H9 (cell line): ENCODE measurements around the gene KMT5B. TPM values are rescaled to one million over a fixed set of nuclear protein-coding genes. Genes with fewer than 3 reads are reported as not detected.

ENCODE experiments used
- DNase-seq: peaks from one replicate; pipeline ENCODE4 v3.0.0-alpha.2; 2017
- H2AFZ ChIP-seq: one replicate; pipeline ENCODE4 v1.6.1; 2013; ENCODE audit warnings: mild to moderate bottlenecking, low read length, control low read depth, moderate library complexity
- H2AK5ac ChIP-seq: 2 replicates; pipeline ENCODE4 v1.6.1; 2013; ENCODE audit warnings: low read length, control low read depth, mixed read lengths; ENCODE audit not compliant: insufficient read length
- H2BK120ac ChIP-seq: one replicate; pipeline ENCODE4 v1.6.1; 2013; ENCODE audit warnings: low read depth, mild to moderate bottlenecking, low read length, control low read depth, inconsistent platforms; ENCODE audit not compliant: poor library complexity, severe bottlenecking
- H2BK12ac ChIP-seq: 2 replicates; pipeline ENCODE4 v1.6.1; 2013; ENCODE audit warnings: low read length, control low read depth, mixed read lengths, low read depth; ENCODE audit not compliant: insufficient read length
- H2BK15ac ChIP-seq: 2 replicates; pipeline ENCODE4 v1.6.1; 2013; ENCODE audit warnings: low read depth, low read length, control low read depth
- H2BK20ac ChIP-seq: one replicate; pipeline ENCODE4 v1.6.1; 2013; ENCODE audit warnings: low read depth, mild to moderate bottlenecking, low read length, control low read depth, inconsistent platforms; ENCODE audit not compliant: poor library complexity, severe bottlenecking
- H2BK5ac ChIP-seq: 2 replicates; pipeline ENCODE4 v1.6.1; 2013; ENCODE audit warnings: low read length, control low read depth, mixed read lengths; ENCODE audit not compliant: insufficient read length
- H3K14ac ChIP-seq: 2 replicates; pipeline ENCODE4 v1.6.1; 2013; ENCODE audit warnings: low read length, control low read depth; ENCODE audit not compliant: insufficient read depth
- H3K18ac ChIP-seq: 2 replicates; pipeline ENCODE4 v1.6.1; 2013; ENCODE audit warnings: low read depth, mild to moderate bottlenecking, mixed read lengths, low read length, control low read depth; ENCODE audit not compliant: insufficient read length
- H3K23ac ChIP-seq: 2 replicates; pipeline ENCODE4 v1.6.1; 2013; ENCODE audit warnings: low read length, control low read depth, mixed read lengths, low read depth; ENCODE audit not compliant: insufficient read length
- H3K23me2 ChIP-seq: 2 replicates; pipeline ENCODE4 v1.6.1; 2013; ENCODE audit warnings: low read depth, mild to moderate bottlenecking, mixed read lengths, low read length, control low read depth; ENCODE audit not compliant: insufficient read length, poor library complexity, severe bottlenecking
- H3K27ac ChIP-seq: 2 replicates; pipeline ENCODE4 v1.5.1; 2013; ENCODE audit warnings: low read length, control low read depth, mixed read lengths, low read depth; ENCODE audit not compliant: insufficient read length
- H3K27me3 ChIP-seq: 2 replicates; pipeline ENCODE4 v1.6.1; 2013; ENCODE audit warnings: low read length, control low read depth, inconsistent platforms; ENCODE audit not compliant: insufficient read depth
- H3K4ac ChIP-seq: 2 replicates; pipeline ENCODE4 v1.6.1; 2013; ENCODE audit warnings: low read depth, mild to moderate bottlenecking, control low read depth, inconsistent platforms, low read length, moderate library complexity
- H3K4me1 ChIP-seq: 2 replicates; pipeline ENCODE4 v1.6.1; 2013; ENCODE audit warnings: low read length, control low read depth, inconsistent platforms; ENCODE audit not compliant: insufficient read depth
- H3K4me2 ChIP-seq: 2 replicates; pipeline ENCODE4 v1.6.1; 2013; ENCODE audit warnings: low read length, control low read depth, mixed read lengths; ENCODE audit not compliant: insufficient read length, insufficient read depth
- H3K56ac ChIP-seq: 2 replicates; pipeline ENCODE4 v1.6.1; 2013; ENCODE audit warnings: low read depth, mild to moderate bottlenecking, mixed read lengths, low read length, control low read depth; ENCODE audit not compliant: insufficient read length
- H3K79me1 ChIP-seq: 2 replicates; pipeline ENCODE4 v1.6.1; 2013; ENCODE audit warnings: low read depth, mild to moderate bottlenecking, moderate library complexity, low read length, control low read depth, inconsistent platforms; ENCODE audit not compliant: insufficient read depth, poor library complexity, severe bottlenecking
- H3K79me2 ChIP-seq: 2 replicates; pipeline ENCODE4 v1.6.1; 2013; ENCODE audit warnings: low read length, control low read depth, inconsistent platforms; ENCODE audit not compliant: insufficient read depth
- H3K9ac ChIP-seq: 2 replicates; pipeline ENCODE4 v1.6.1; 2013; ENCODE audit warnings: low read length, control low read depth, mixed read lengths; ENCODE audit not compliant: insufficient read length; ENCODE audit errors: extremely low read depth
- H3K9me3 ChIP-seq: one replicate; pipeline ENCODE4 v1.6.1; 2013; ENCODE audit warnings: low read depth, low read length, inconsistent platforms; ENCODE audit not compliant: control insufficient read depth
- H3T11ph ChIP-seq: one replicate; pipeline ENCODE4 v1.6.1; 2013; ENCODE audit warnings: mild to moderate bottlenecking, low read length, control low read depth, inconsistent platforms
- H4K20me1 ChIP-seq: one replicate; pipeline ENCODE4 v1.6.1; 2013; ENCODE audit not compliant: control insufficient read depth, insufficient read length, insufficient read depth
- H4K5ac ChIP-seq: 2 replicates; pipeline ENCODE4 v1.6.1; 2013; ENCODE audit warnings: low read depth, mild to moderate bottlenecking, mixed read lengths, low read length, control low read depth; ENCODE audit not compliant: insufficient read length
- H4K8ac ChIP-seq: replicated peaks from 2 replicates; pipeline ENCODE4 v1.6.1; 2013; ENCODE audit warnings: low read length, control low read depth, mixed read lengths, low read depth; ENCODE audit not compliant: insufficient read length
- H4K91ac ChIP-seq: 2 replicates; pipeline ENCODE4 v1.6.1; 2013; ENCODE audit warnings: low read depth, mild to moderate bottlenecking, moderate library complexity, mixed read lengths, low read length, control low read depth; ENCODE audit not compliant: insufficient read length
- H3K27ac Mint-ChIP-seq, 3 experiments: 2 replicates in 2 of 3; 3 replicates in 1 of 3; pipeline ENCODE4 v1.8.0; 2020 to 2021; ENCODE audit warnings: mixed read lengths in 3 of 3, mild to moderate bottlenecking in 1 of 3, moderate library complexity in 1 of 3
- H3K27me3 Mint-ChIP-seq: 2 replicates; pipeline ENCODE4 v1.8.0; 2021; ENCODE audit warnings: low read depth, mild to moderate bottlenecking, moderate library complexity, mixed read lengths
- H3K36me3 Mint-ChIP-seq, 3 experiments: 2 replicates in 2 of 3; 3 replicates in 1 of 3; pipeline ENCODE4 v1.8.0; 2020 to 2021; ENCODE audit warnings: low read depth in 3 of 3, mixed read lengths in 3 of 3; ENCODE audit not compliant: insufficient read depth in 1 of 3
- H3K4me1 Mint-ChIP-seq, 2 experiments: 2 replicates each; pipeline ENCODE4 v1.8.0; 2020; ENCODE audit warnings: mixed read lengths in 2 of 2
- H3K4me3 Mint-ChIP-seq, 2 experiments: 2 replicates in 1 of 2; 3 replicates in 1 of 2; pipeline ENCODE4 v1.8.0; 2020 to 2021; ENCODE audit warnings: mild to moderate bottlenecking in 2 of 2, mixed read lengths in 2 of 2, moderate library complexity in 1 of 2
- H3K9me3 Mint-ChIP-seq, 2 experiments: 2 replicates in 1 of 2; 3 replicates in 1 of 2; pipeline ENCODE4 v1.8.0; 2020; ENCODE audit warnings: mild to moderate bottlenecking in 2 of 2, mixed read lengths in 2 of 2, moderate library complexity in 1 of 2
- CTCF ChIP-seq: fragments of 200-600 bp; sonication (generic); conservative IDR thresholded peaks from 3 replicates; pipeline ENCODE4 v1.8.0; 2021; ENCODE audit warnings: antibody characterized with exemption, mild to moderate bottlenecking
- WGBS: extraction: QIAGEN DNeasy Blood & Tissue Kit; methylation state at CpG from one replicate; pipeline ENCODE4 v1.1.7; 2013; ENCODE audit warnings: missing lambda C conversion rate, low lambda C conversion rate, mixed read lengths; ENCODE audit not compliant: insufficient read length; ENCODE audit errors: extremely low coverage; 5-methylcytosine and 5-hydroxymethylcytosine counted together
- total RNA-seq: library from RNA; stranded (reverse); gene quantifications from 2 replicates; pipeline ENCODE4 v1.2.1, GENCODE V29; 2021

KMT5B gene
- total RNA-seq, 1 experiment from 2014 or later = 61.6 TPM

- H3K14ac ChIP-seq = no peak overlapping the region; the same call in 1 of the 2 replicates
- H2BK5ac ChIP-seq = no peak overlapping the region
- no peak overlapping the region for H3K23ac ChIP-seq
- no peak overlapping the region for H2BK20ac ChIP-seq
- H3K4ac ChIP-seq = no peak overlapping the region
- no peak overlapping the region for H4K8ac ChIP-seq
- no peak overlapping the region for H3K4me2 ChIP-seq
- DNase-seq = no peak
- H3K79me2 ChIP-seq = no peaks in the 10 kb centered on the region
- no peaks in the 10 kb centered on the region for H4K20me1 ChIP-seq
- H3K79me1 ChIP-seq = no peaks in the 10 kb centered on the region
- H2BK120ac ChIP-seq = no peak overlapping the region
- no CpG with 5 or more reads among the region's 9 CpGs for WGBS
- Mint-ChIP-seq H3K36me3 (peaks cover 0 to 10% (median under 1%) of the 10 kb centered on the region in 3 experiments; a peak in 4 of 7 replicates), H3K4me3 (no peak overlapping the region), H3K27me3 (peaks cover 12% of the 10 kb centered on the region), H3K27ac (peak overlapping the region; percentile 5 to 81 (median 33); a peak in 4 of 7 replicates), H3K9me3 (no peaks in the 10 kb centered on the region; a peak in 2 of 5 replicates), H3K4me1 (peaks cover 9 to 10% of the 10 kb centered on the region in 2 experiments)
- no peaks in the 10 kb centered on the region for H3K27me3 ChIP-seq
- H2AK5ac ChIP-seq = no peak overlapping the region
- no peak overlapping the region for H3K18ac ChIP-seq
- H3K23me2 ChIP-seq = no peaks in the 10 kb centered on the region
- H4K5ac ChIP-seq = no peak overlapping the region
- peaks cover 3% of the 10 kb centered on the region; the same call in 1 of the 2 replicates for H3K4me1 ChIP-seq
- no peak overlapping the region for H2AFZ ChIP-seq
- no peak overlapping the region for H2BK12ac ChIP-seq
- no peak overlapping the region for H3K56ac ChIP-seq
- H2BK15ac ChIP-seq = no peak overlapping the region
- no peak overlapping the region for H3K9ac ChIP-seq
- H3T11ph ChIP-seq = no peak overlapping the region
- H4K91ac ChIP-seq = no peak overlapping the region
- H3K9me3 ChIP-seq = no peaks in the 10 kb centered on the region
- H3K27ac ChIP-seq = no peak overlapping the region
- no peak for TF ChIP-seq CTCF
These were observed 43.2 kb upstream of the KMT5B start for GRCh38 chr11:68256331-68256741.
